Measurements from ENCODE around the gene RNMT. TPM values are rescaled to one million over a fixed set of nuclear protein-coding genes. Genes with fewer than 3 reads are reported as not detected.

Gene RNMT
- total and polyA plus RNA-seq, 2 experiments from 2014 or later: 40.7 to 188 TPM

DNA sequence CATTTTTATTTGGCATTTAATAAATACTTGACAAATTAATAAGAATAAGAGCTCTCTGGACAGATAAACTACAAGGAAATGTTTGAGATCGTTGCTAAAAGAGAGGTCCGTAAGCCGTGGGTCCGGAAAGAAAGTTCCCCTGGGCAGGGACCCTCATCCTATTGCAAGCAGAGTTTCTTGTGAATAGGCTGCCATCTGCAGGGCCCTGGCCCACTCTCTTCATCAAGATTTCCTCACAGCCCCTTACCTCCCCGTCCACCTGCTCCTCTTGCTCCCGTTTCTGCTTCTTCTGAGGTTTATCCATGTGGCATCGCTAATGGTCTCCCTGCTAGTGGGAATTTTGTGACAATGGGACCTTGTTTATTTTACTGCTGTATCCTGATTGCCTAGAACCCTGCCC, 67.3 kb downstream of the RNMT start:
- Histone ChIP-seq H3K36me3 (ENCODE audit: insufficient read depth) (no peaks in the 10 kb centered on the region), H3K4me1 (ENCODE audit: insufficient read depth) (no peaks in the 10 kb centered on the region), H3K4me3 (no peak overlapping the region), H3K79me2 (replicated peaks; ENCODE audit: insufficient read depth) (no peaks in the 10 kb centered on the region), H4K20me1 (replicated peaks; ENCODE audit: insufficient read depth) (no peaks in the 10 kb centered on the region), H2AFZ (0 out of 2 replicates have a peak overlapping the region, but pooled peaks have one; percentile 53), H3K27ac (ENCODE audit: low read depth) (no peak overlapping the region), H3K9me2 (ENCODE audit: insufficient read depth) (no peaks in the 10 kb centered on the region), H3F3A (replicated peaks; ENCODE audit: low read depth) (no peaks in the 10 kb centered on the region), H3K27me3 (ENCODE audit: insufficient read depth) (no peaks in the 10 kb centered on the region), H3K4me2 (no peak overlapping the region)
- Mint-ChIP-seq H3K27me3 (ENCODE audit: insufficient read depth, low read depth, poor library complexity) (peaks cover 3% of the 10 kb centered on the region), H3K4me1 (peaks cover 14% of the 10 kb centered on the region; the same call in 2 of the 3 replicates), H3K9me3 (no peaks in the 10 kb centered on the region; the same call in 2 of the 3 replicates), H3K36me3 (ENCODE audit: low read depth) (no peaks in the 10 kb centered on the region), H3K27ac (no peak overlapping the region), H3K4me3 (no peak overlapping the region)
- ATAC-seq (peak; percentile 81), DNase-seq (ENCODE audit: low spot score) (peak; percentile 64)
- no peak for TF ChIP-seq POLR2AphosphoS5 (IDR thresholded peaks at IDR 0.05; ENCODE audit: low read depth)
- no peak for TF ChIP-seq ZNF331 (CRISPR knock-in tag; IDR thresholded peaks at IDR 0.05; ENCODE audit: low read depth)
- TF ChIP-seq, protein P1, sequence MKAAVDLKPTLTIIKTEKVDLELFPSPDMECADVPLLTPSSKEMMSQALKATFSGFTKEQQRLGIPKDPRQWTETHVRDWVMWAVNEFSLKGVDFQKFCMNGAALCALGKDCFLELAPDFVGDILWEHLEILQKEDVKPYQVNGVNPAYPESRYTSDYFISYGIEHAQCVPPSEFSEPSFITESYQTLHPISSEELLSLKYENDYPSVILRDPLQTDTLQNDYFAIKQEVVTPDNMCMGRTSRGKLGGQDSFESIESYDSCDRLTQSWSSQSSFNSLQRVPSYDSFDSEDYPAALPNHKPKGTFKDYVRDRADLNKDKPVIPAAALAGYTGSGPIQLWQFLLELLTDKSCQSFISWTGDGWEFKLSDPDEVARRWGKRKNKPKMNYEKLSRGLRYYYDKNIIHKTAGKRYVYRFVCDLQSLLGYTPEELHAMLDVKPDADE (IDR thresholded peaks at IDR 0.05): no peak
- no peak for TF ChIP-seq STAT1 (IDR thresholded peaks at IDR 0.05; ENCODE audit: unreplicated experiment)
- no peak for TF ChIP-seq CREB1 (CRISPR knock-in tag; IDR thresholded peaks at IDR 0.05; ENCODE audit: low read depth)
- peak; percentile 43 for TF ChIP-seq JUNB (IDR thresholded peaks at IDR 0.05; ENCODE audit: unreplicated experiment)
- TF ChIP-seq, protein P2, sequence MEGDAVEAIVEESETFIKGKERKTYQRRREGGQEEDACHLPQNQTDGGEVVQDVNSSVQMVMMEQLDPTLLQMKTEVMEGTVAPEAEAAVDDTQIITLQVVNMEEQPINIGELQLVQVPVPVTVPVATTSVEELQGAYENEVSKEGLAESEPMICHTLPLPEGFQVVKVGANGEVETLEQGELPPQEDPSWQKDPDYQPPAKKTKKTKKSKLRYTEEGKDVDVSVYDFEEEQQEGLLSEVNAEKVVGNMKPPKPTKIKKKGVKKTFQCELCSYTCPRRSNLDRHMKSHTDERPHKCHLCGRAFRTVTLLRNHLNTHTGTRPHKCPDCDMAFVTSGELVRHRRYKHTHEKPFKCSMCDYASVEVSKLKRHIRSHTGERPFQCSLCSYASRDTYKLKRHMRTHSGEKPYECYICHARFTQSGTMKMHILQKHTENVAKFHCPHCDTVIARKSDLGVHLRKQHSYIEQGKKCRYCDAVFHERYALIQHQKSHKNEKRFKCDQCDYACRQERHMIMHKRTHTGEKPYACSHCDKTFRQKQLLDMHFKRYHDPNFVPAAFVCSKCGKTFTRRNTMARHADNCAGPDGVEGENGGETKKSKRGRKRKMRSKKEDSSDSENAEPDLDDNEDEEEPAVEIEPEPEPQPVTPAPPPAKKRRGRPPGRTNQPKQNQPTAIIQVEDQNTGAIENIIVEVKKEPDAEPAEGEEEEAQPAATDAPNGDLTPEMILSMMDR (conservative IDR thresholded peaks at IDR 0.05; ENCODE audit: low read depth in 2 of 2): peak; percentile 28 to 56; a peak in 3 of 4 replicates

DNA sequence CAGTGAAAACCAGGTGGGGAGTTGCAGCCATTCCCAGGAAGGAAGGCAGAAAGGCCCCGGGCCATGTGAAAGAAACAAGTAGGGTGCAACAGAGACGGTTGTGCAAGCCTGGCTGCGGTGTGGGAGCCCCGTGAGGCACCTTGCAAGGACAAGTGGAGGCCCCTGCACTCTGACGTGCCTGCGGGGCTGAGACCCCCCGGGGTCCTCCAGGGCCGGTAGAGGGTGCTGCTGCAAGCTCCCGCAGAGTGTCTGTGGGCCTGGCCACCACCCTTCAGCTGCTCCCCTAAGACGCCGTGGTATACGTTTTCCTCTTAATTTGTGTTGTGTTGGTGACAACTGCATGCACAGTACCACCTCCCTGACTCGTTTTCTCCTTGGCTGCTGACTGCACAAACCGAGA, 70.0 kb downstream of the RNMT start:
- no peaks in the 10 kb centered on the region for H4K20me1 ChIP-seq (replicated peaks; ENCODE audit: insufficient read depth)
- ATAC-seq: no peak
- H3K4me2 ChIP-seq: no peak overlapping the region
- no peaks in the 10 kb centered on the region for H3F3A ChIP-seq (replicated peaks; ENCODE audit: low read depth)
- H3K9me2 ChIP-seq (ENCODE audit: insufficient read depth): no peaks in the 10 kb centered on the region
- no peak overlapping the region for H3K4me3 ChIP-seq
- Mint-ChIP-seq H3K36me3 (ENCODE audit: low read depth) (no peaks in the 10 kb centered on the region), H3K9me3 (peaks cover 3% of the 10 kb centered on the region; the same call in 1 of the 3 replicates), H3K4me3 (no peak overlapping the region), H3K27me3 (ENCODE audit: insufficient read depth, low read depth, poor library complexity) (peaks cover 16% of the 10 kb centered on the region), H3K4me1 (peaks cover 29% of the 10 kb centered on the region), H3K27ac (no peak overlapping the region)
- no peaks in the 10 kb centered on the region for H3K79me2 ChIP-seq (replicated peaks; ENCODE audit: insufficient read depth)
- no peak overlapping the region for H2AFZ ChIP-seq
- H3K4me1 ChIP-seq (ENCODE audit: insufficient read depth): no peaks in the 10 kb centered on the region; the same call in 1 of the 2 replicates
- DNase-seq (ENCODE audit: low spot score): no peak
- no peak overlapping the region for H3K27ac ChIP-seq (ENCODE audit: low read depth)
- no peaks in the 10 kb centered on the region for H3K36me3 ChIP-seq (ENCODE audit: insufficient read depth)
- H3K27me3 ChIP-seq (ENCODE audit: insufficient read depth): peaks cover 10% of the 10 kb centered on the region
- TF ChIP-seq, protein P3, sequence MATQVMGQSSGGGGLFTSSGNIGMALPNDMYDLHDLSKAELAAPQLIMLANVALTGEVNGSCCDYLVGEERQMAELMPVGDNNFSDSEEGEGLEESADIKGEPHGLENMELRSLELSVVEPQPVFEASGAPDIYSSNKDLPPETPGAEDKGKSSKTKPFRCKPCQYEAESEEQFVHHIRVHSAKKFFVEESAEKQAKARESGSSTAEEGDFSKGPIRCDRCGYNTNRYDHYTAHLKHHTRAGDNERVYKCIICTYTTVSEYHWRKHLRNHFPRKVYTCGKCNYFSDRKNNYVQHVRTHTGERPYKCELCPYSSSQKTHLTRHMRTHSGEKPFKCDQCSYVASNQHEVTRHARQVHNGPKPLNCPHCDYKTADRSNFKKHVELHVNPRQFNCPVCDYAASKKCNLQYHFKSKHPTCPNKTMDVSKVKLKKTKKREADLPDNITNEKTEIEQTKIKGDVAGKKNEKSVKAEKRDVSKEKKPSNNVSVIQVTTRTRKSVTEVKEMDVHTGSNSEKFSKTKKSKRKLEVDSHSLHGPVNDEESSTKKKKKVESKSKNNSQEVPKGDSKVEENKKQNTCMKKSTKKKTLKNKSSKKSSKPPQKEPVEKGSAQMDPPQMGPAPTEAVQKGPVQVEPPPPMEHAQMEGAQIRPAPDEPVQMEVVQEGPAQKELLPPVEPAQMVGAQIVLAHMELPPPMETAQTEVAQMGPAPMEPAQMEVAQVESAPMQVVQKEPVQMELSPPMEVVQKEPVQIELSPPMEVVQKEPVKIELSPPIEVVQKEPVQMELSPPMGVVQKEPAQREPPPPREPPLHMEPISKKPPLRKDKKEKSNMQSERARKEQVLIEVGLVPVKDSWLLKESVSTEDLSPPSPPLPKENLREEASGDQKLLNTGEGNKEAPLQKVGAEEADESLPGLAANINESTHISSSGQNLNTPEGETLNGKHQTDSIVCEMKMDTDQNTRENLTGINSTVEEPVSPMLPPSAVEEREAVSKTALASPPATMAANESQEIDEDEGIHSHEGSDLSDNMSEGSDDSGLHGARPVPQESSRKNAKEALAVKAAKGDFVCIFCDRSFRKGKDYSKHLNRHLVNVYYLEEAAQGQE (IDR thresholded peaks at IDR 0.05; ENCODE audit: unreplicated experiment): no peak
- TF ChIP-seq CREB1 (CRISPR knock-in tag; IDR thresholded peaks at IDR 0.05; ENCODE audit: low read depth): no peak
- TF ChIP-seq, protein P4, sequence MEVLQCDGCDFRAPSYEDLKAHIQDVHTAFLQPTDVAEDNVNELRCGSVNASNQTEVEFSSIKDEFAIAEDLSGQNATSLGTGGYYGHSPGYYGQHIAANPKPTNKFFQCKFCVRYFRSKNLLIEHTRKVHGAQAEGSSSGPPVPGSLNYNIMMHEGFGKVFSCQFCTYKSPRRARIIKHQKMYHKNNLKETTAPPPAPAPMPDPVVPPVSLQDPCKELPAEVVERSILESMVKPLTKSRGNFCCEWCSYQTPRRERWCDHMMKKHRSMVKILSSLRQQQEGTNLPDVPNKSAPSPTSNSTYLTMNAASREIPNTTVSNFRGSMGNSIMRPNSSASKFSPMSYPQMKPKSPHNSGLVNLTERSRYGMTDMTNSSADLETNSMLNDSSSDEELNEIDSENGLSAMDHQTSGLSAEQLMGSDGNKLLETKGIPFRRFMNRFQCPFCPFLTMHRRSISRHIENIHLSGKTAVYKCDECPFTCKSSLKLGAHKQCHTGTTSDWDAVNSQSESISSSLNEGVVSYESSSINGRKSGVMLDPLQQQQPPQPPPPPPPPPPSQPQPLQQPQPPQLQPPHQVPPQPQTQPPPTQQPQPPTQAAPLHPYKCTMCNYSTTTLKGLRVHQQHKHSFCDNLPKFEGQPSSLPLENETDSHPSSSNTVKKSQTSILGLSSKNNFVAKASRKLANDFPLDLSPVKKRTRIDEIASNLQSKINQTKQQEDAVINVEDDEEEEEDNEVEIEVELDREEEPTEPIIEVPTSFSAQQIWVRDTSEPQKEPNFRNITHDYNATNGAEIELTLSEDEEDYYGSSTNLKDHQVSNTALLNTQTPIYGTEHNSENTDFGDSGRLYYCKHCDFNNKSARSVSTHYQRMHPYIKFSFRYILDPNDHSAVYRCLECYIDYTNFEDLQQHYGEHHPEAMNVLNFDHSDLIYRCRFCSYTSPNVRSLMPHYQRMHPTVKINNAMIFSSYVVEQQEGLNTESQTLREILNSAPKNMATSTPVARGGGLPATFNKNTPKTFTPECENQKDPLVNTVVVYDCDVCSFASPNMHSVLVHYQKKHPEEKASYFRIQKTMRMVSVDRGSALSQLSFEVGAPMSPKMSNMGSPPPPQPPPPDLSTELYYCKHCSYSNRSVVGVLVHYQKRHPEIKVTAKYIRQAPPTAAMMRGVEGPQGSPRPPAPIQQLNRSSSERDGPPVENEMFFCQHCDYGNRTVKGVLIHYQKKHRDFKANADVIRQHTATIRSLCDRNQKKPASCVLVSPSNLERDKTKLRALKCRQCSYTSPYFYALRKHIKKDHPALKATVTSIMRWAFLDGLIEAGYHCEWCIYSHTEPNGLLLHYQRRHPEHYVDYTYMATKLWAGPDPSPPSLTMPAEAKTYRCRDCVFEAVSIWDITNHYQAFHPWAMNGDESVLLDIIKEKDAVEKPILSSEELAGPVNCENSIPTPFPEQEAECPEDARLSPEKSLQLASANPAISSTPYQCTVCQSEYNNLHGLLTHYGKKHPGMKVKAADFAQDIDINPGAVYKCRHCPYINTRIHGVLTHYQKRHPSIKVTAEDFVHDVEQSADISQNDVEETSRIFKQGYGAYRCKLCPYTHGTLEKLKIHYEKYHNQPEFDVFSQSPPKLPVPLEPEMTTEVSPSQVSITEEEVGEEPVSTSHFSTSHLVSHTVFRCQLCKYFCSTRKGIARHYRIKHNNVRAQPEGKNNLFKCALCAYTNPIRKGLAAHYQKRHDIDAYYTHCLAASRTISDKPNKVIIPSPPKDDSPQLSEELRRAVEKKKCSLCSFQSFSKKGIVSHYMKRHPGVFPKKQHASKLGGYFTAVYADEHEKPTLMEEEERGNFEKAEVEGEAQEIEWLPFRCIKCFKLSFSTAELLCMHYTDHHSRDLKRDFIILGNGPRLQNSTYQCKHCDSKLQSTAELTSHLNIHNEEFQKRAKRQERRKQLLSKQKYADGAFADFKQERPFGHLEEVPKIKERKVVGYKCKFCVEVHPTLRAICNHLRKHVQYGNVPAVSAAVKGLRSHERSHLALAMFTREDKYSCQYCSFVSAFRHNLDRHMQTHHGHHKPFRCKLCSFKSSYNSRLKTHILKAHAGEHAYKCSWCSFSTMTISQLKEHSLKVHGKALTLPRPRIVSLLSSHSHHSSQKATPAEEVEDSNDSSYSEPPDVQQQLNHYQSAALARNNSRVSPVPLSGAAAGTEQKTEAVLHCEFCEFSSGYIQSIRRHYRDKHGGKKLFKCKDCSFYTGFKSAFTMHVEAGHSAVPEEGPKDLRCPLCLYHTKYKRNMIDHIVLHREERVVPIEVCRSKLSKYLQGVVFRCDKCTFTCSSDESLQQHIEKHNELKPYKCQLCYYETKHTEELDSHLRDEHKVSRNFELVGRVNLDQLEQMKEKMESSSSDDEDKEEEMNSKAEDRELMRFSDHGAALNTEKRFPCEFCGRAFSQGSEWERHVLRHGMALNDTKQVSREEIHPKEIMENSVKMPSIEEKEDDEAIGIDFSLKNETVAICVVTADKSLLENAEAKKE (CRISPR knock-in tag; IDR thresholded peaks at IDR 0.05): no peak
